Measurements from ENCODE around the gene NDE1.

The NDE1 gene

DNA sequence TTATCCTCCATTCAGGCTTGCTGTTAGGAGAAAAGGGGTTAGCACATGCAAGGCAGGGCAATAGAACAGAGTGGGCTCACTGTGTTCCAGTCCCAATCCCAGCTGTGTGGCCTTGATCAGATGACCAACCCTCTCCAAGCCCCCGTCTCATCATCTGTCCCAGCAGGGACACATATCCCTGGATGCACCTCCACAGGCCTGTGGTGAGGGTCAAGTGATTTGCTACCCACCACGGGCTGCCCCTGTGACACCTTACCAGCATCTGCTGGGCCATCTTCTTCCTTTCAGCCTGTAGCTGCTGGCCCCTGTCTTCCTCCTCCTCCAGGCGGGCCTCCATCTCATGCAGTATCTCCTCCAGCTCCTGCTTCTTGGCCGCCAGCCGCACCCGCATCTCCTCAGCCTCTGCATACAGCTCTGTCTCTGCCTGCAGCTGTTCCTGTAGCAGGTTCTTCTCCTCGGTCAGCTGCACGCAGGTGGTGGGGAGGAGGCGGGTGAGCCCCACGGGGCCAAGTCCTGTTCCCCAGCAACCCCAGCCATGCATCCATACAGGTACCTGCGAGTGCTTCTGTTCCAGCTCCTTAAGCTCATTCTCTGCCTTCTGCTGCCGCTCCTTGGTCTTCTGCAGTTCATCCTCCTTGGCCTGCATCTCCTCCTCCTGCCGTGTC, 91.3 kb downstream of the NDE1 start:
- DNase-seq: no peak

DNA sequence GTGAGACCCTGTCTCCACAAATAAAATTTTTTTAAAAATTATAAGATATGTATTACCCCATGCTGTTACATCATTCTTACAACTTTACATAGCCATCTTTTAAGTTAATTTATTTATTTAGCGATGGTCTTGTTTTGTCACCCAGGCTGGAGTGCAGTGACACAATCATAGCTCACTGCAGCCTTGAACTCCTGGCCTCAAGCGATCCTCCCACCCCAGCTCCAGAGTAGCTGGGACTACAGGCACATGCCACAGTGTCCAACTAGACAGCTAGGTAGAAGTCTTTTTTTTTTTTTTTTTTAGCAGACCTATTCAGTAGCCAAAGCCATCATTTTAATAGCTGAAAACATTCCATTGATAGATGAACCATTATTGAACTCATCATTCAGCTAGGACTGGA, 92.7 kb downstream of the NDE1 start:
- no peak for DNase-seq

DNA sequence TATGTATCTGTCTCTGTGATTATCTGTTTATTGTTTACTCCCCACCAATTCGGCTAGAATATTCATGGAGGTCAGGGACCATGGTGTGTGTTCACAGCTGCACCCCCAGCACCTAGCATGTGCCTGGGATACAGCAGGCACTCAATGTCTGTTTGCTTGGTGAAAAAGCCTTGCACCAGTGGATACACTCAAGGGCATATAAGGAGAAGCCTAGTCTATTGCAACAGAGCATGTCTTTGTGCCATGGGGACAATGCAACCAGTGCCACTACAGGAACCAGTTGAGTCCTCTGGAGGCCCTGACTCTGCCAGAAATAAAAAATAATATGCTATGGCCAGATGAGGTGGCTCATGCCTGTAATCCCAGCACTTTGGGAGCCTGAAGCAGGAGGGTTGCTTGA, 93.6 kb downstream of the NDE1 start:
- no peak for DNase-seq

DNA sequence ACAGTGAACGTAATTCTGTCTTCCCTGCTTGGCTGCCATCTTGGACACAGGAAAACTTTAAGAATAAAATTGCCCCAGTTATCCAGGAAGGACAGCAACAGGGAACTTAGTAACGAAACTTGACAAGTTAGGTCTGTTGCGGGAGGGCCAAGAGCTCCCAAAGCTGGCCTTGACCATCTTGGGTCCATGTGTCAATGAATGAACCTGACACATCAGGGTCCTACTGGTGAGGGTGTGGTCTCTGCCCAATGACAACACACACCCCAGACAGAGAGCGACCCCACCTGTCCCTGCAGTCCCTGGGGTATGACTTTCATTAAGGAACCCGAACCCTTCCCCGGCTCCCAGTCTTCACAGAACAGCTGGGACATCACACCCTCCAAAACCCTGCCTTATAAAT, 96.3 kb downstream of the NDE1 start:
- DNase-seq: no peak

DNA sequence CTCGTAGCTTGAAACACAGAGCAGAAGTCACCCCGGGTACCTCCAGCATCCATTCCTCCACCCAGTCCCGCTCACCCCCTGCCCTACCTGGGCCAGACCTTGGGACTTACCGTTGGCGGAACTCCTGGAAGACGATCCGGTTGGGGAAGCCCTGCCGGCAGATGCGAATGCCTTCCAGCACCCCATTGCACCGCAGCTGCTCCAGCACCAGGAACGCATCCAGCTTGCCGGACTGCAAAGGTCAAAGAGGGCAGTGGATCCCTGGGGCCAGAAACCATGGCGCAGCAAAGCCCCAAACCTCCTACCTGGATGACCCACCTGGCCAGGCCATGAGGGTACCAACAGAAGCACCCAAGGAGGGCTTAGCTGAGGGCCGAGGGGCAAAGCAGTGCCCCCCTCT, 97.9 kb downstream of the NDE1 start:
- no peak for DNase-seq

DNA sequence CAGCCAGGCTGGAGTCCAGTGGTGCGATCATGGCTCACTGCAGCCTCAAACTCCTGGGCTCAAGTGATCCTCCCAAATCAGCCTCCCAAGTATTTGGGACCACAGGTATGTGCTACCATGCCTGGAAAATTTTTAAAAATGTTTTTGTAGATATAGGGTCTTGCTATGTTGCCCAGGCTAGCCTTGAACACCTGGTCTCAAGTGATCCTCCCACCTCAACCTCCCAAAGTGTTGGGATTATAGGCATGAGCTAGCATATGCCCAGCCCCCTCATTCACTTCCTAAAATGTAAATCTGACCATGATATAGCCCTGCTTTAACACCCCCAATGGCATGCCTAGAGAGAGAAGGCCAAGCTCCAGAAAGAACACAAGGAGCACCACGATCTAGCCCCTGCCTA, 98.6 kb downstream of the NDE1 start:
- no peak for DNase-seq

DNA sequence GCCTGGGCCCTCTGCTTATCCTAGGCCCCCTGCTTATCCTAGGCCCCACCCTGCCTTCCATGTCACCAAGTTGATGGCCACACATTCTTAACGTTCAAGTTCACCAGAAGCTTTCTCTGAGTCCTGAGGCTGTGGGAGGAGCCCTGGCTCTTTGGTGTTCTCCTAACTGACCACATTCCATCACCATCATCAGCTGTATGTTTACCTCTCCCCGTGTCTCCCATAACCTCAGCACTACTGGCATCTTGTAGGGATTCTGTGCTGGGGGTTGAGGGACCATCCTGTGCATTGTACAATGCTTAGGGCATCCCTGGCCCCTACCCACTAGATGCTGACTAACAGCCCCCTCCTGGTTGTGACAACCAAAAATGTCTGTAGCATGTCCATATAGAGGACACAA, 99.3 kb downstream of the NDE1 start:
- DNase-seq: no peak

DNA sequence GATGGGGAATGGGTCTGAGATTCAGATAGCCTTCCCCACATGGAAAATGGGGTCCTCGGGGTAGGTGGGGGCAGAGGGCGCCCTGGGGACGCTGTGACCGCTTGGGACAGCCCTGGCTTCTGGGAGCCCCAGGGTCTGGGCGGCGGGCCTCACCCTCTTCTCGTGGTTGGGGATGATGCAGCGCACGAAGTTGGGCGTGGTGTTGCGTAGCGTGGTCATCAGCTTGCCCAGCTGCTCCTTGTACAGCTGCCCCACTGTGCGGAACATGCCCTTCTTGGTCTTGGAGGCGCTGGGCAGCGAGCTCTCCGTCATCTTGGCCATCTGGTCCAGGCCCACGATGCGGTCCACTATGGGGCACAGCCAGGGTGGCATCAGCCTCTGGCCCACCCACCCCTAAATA, 99.9 kb downstream of the NDE1 start:
- DNase-seq: no peak

DNA sequence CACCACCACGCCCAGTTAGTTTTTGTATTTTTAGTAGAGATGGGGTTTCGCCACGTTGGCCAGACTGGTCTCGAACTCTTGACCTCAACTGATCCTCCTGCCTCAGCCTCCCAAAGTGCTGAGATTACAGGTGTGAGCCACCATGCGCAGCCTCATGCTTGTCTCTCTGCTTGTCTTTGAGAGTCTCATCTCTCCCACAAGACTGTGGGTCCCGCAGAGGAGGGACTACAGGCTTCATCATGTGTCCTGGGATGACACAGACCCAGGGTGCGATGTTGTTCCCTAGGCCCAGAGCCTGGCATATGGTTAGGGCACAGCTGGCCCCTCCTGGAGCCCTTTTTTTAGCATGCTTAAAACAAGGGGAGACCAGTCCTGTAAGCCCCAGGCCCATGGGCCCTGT, 101.9 kb downstream of the NDE1 start:
- no peak for DNase-seq

DNA sequence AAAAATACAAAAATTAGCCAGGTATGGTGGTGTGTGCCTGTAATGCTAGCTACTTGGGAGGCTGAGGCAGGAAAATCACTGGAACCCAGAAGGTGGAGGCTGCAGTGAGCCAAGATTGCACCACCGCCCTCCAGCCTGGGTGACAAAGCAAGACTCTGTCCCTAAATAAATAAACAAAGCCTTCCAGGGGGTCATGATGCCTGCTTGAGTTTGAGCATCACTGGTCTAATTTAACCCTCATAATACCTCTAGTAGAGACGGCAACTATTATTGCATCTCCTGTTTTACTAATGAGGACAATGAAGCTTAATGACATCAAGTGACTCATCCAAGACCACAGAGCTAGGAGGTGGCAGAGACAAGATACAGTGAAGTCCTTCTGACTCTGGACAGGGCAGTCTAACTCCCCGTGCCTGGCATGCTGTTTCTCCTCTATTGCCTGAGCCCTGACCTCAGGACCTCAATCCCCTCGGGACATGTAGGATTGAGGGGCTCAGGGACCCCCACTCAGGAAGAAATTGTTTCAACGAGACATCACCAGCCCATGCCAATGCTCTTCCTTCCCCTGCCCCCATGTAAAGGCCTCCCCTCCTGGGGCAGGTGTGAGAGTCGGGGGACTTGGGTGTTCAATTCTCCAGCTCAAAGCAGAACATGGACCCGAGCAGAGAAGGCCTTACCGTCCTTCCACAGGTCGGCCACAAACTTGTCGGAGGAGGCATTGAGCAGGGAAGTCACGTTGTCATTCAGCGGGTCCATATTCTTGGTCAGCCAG, 102.9 kb downstream of the NDE1 start:
- no peak for DNase-seq

DNA sequence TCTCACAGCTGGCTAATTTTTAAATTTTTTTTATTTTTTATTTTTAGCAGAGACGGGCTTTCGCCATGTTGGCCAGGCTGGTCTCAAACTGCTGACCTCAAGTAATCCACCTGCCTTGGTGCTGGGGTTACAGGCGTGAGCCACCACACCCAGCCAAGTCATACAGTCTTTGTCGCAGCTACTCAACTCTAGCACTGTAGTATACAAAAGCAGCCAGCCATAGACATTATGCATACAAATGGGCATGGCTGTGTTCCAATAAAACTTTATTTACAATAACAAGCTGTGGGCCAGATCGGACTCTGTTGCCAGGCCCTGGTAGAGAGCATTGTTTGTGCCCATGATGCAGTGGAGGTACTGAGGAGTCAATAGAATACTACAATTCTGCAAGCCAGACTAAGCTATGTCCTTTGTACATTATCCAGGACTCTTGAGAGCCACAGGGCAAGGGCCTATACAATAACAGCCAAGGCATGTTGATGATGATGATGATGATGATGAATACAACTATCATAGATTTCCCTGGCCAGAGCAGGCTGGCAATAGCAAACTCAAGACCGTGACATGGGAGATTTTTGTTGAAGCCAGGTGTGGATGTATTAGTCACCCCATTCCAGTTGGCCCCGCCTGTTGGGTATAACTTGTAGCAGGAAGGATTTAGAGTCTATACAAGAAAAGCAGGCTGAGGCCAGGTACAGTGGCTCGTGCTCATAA, 104.9 kb downstream of the NDE1 start:
- DNase-seq: no peak

DNA sequence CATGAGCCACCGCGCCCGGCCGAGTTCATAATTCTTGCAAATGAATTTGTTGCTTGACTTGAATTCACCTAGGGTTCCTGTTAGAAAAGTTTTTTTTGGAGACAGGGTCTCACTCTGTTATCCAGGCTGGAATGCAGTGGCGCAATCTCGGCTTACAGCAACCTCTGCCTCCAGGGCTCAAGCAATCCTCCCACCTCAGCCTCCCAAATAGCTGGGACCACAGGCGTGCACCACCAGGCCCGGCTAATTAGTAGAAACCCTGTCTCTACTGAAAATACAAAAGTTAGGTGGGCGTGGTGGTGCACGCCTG, 107.0 kb downstream of the NDE1 start:
- no peak for DNase-seq

DNA sequence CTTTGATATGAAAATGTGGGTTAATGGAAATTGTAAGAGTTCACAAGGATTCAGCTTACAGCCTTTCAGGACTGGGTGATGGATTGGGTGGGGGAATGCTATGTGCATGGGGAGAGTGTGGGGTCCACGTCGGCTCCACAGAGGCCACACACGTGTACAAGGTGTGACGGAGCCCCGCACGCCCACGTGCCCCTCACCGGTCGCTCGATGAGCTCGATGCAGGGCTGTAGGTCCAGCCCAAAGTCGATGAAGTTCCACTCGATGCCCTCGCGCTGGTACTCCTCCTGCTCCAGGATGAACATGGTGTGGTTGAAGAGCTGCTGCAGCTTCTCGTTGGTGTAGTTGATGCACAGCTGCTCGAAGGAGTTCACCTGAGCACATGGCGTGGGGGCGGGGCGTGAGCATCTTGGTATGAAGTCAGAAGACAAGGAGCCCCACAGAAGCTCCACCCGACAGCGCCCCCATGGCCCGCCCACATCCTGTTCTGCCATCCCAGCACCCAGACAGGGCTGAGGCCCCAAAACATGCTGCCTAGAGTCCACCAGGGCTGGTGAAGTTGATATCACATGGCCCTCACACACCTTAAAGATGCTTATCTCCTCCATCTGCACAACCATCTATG, 107.7 kb downstream of the NDE1 start:
- DNase-seq: peak; percentile 10

DNA sequence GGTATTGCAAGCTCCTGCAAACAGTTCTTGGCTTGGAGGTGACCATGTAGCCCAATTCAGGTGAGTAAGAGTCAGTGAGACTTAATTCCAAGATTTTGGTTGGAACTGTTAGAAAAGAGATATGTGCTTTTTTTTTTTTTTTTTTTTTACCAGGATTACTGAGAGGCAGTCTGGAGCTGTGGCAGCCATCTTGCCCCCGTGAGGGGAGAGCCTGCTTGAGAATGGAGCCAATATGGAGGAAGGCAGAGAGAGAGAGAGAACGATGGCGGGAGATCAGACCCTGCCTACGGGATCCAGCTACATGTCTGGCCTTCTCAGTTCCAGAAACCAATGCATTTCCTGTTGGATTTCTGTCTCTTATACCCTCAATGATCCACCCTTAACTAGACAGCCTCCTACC, 109.0 kb downstream of the NDE1 start:
- no peak for DNase-seq

DNA sequence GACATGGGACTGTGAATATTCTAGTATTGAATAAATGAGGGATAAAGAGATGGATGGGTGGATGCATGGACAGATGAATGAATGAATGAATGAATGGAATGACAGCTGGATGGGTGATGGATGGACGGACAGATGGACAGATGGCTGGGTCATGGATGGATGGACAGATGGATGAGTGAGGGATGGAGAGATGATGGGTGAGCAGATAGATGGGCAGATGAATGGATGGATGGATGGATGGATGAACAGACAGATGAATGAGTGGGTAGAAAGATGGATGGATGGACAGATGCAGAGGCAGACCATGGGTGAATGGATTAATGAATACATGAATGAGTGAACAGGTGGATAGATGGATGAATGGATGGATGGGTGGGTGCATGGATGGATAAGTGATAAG, 110.1 kb downstream of the NDE1 start:
- DNase-seq: no peak

DNA sequence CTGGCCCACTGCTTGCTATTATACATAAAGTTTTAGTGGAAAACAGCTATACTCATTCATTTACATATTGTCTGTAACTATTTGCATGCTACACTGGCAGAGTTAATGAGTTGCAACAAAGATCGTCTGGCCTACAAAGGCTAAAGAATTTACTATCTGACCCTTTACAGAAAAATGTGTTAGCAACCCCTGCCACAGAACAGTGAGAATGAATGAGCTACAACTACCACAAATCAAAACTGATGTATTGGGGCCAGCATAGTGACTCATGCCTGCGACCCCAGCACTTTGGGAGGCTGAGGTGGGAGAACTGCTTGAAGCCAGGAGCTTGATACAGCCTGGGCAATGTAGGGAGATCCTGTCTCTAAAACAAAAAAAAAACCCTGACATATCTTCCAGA, 114.1 kb downstream of the NDE1 start:
- no peak for DNase-seq

DNA sequence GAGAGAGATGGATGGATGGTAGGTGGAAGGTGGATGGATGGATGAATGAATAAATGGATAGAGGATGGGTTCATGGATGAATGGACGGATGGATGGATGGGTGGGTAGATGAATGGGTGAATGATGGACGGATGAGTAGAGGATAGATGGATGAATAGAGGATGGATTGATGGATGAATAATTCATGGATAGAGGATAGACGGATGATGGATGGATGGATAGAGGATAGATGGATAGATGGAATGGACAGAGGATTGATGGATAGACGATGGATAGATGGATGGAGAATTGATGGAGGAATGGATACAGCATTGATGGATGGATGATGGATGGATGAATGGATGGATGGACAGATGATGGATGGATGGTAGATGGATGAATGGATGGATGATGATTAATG, 115.1 kb downstream of the NDE1 start:
- DNase-seq: no peak

DNA sequence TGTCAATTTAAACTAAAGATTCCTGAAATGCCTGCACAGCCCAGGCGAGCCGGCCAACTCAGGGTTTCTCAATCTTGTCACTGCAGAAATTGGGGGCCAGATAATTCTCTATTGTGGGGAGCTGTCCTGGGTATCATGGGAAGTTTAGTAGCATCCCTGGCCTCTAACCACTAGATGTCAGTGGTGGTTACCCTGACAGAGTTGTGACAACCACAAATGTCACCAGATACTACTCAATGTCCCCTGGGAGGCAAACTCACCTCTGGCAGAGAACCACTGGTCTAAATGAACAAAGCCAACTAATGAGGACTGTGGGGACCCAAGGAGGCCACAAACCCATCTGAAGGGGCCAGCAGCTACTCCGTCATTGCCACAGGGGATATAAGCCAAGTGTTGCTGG, 115.8 kb downstream of the NDE1 start:
- peak; percentile 62 for DNase-seq

DNA sequence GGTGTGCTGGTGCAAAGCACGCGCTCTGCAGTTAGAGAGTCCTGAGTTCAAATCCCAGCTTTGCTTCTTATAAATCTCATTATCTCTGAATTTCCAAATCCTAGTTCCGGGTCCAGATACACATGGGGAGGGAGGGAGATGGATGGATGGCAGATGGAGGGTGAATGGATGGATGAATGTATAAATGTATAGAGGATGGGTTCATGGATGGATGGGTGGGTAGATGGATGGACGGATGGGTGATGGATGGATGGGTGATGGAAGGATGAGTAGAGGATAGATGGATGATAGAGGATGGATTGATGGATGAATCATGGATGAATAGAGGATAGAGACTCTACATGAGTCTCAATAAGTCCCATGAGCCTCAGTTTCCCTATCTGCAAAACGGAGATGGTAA, 116.9 kb downstream of the NDE1 start:
- no peak for DNase-seq

DNA sequence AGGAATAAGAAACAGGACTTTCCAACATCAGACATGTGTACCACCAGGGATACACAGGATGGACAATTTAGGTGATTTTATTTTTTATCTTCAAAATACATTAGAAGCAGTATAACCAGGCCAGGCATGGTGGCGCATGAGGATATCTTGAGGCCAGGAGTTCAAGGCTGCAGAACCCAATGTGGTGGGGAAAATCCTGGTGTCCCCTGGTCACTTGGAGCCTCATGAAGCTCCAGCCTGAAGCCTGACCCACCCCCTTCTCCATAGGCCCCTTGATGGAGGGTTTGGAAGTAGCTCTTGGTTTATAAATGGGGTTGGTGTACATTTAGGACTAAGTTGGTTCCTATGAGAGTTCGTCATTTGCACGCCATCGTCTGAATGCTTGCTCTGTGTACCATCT, 118.2 kb downstream of the NDE1 start:
- DNase-seq: no peak

DNA sequence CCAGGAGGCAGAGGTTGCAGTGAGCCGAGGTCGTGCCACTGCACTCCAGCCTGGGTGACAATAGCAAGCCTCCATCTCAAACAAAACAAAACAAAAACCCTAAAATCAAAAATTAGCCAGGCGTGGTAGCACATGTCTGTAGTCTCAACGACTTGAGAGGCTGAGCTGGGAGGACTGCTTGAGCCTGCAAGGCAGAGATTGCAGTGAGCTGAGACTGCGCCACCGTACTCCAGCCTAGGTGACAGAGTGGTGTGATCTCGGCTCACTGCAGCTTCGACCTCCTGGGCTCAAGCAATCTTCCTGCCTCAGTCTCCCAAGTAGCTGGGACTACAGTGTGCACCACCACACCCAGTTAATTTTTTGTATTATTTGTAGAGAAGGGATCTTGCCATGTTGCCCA, 119.2 kb downstream of the NDE1 start:
- no peak for DNase-seq

DNA sequence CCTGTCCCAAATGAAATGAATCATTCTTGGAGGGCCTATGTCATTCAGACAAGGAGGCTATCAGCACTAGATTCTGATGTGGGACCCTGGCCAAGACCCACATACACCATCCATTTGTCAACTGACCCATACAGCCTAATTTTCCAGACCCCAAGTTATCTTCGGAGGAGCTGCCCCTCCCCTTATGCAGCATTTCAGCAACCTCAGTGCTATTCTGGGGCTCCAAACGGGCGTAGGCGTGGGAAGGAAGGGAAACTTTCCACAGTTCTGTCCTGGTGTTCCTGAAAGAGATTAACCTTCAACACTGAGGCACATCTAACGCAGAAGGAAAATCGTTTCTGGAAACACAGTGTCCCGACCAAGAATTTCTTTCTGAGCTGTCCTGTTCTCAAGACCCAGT, 120.1 kb downstream of the NDE1 start:
- no peak for DNase-seq

DNA sequence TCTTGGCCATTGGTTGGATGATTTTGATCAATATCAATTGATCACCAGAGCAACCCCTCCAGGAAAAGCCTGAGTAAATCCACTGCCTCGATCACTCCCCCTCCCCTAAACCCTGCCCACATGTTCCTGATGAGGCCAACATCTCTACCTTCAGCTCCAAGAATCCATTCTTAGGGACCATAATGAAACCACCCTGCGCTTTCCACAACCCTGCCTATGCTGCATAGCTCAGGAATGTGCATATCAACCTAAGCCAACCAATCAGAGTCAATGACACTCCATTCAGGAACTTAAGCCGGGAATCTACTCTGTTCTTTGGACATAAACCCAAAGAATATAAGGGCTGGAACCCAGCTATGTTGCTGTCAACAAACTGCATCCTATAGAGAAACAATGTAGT, 120.5 kb downstream of the NDE1 start:
- DNase-seq: no peak

DNA sequence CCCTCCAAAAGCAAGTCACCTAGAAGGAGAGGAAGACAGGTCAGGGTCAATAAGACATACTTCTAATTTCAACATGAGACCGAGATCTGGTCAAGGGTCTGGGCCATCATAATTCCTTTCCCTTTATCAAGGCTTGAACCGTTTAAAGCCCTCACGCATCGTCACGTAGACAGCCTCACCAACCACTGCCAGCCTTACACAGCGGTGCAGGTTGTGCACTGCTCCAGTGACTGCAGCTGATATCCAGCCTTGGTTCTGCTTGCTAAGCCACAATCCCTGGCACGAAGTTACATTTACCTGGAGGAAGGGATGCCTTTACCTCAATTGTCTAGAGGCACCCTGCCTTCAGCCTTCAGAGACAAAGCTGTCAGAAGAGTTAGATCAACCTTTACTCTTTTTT, 121.6 kb downstream of the NDE1 start:
- no peak for DNase-seq
